Fibroblast of the conjunctiva (primary cell): ENCODE data around the gene WDTC1.
"Not testable (repeated sequence)": the region's sequence is repeated elsewhere in the genome, so short reads cannot be mapped to it uniquely, and the experiment has no call there.

Experiments
- DNase-seq: peaks from one replicate; pipeline ENCODE4 v3.0.0-alpha.2; 2010; ENCODE audit warnings: low read depth

The WDTC1 gene

GRCh38 chr1:27234049-27234882 is at the start of gene WDTC1:
WDTC1 (plus strand) TSS chr1:27234632; CDS start chr1:27261055, 26,423 bp downstream.
- peak; percentile 94 for DNase-seq

- DNase-seq = not testable (repeated sequence)
Observed at GRCh38 chr1:27184665-27185064, 49.8 kb upstream of the WDTC1 start.

- DNase-seq = no peak
Observed at GRCh38 chr1:27192039-27192529, 42.3 kb upstream of the WDTC1 start.

GRCh38 chr1:27193194-27193593 is 41.2 kb upstream of the WDTC1 start:
- no peak for DNase-seq

- DNase-seq = no peak
Observed at GRCh38 chr1:27201295-27201694, 33.1 kb upstream of the WDTC1 start.

GRCh38 chr1:27203946-27204345 is 30.5 kb upstream of the WDTC1 start:
- DNase-seq = no peak

GRCh38 chr1:27207238-27207637 is 27.2 kb upstream of the WDTC1 start:
- DNase-seq = not testable (repeated sequence)

GRCh38 chr1:27208143-27208850 is 26.1 kb upstream of the WDTC1 start:
- not testable (repeated sequence) for DNase-seq

- DNase-seq = no peak
Observed at GRCh38 chr1:27216466-27216865, 18.0 kb upstream of the WDTC1 start.

- no peak for DNase-seq
Observed at GRCh38 chr1:27217401-27217800, 17.0 kb upstream of the WDTC1 start.

- DNase-seq = no peak
Observed at GRCh38 chr1:27218736-27219135, 15.7 kb upstream of the WDTC1 start.

GRCh38 chr1:27220096-27220495 is 14.3 kb upstream of the WDTC1 start:
- no peak for DNase-seq

GRCh38 chr1:27220702-27221497 is 13.5 kb upstream of the WDTC1 start:
- not testable (repeated sequence) for DNase-seq

- DNase-seq = no peak
Observed at GRCh38 chr1:27225621-27226020, 8.8 kb upstream of the WDTC1 start.

GRCh38 chr1:27227765-27228164 is 6.7 kb upstream of the WDTC1 start:
- DNase-seq = no peak

- no peak for DNase-seq
Observed at GRCh38 chr1:27233667-27234048, 774 bp upstream of the WDTC1 start.

GRCh38 chr1:27235827-27236226 is 1.4 kb downstream of the WDTC1 start:
- DNase-seq = no peak

- DNase-seq = no peak
Observed at GRCh38 chr1:27237112-27237511, 2.7 kb downstream of the WDTC1 start.

- no peak for DNase-seq
Observed at GRCh38 chr1:27238032-27238431, 3.6 kb downstream of the WDTC1 start.

GRCh38 chr1:27241677-27242076 is 7.2 kb downstream of the WDTC1 start:
- DNase-seq = no peak

- not testable (repeated sequence) for DNase-seq
Observed at GRCh38 chr1:27243665-27244064, 9.2 kb downstream of the WDTC1 start.

GRCh38 chr1:27246194-27246593 is 11.8 kb downstream of the WDTC1 start:
- DNase-seq = no peak
